HG02943 (cell line): ENCODE measurements around the gene HBE1.

Experiments
- ATAC-seq: cut with Tn5 transposase; IDR thresholded peaks from one replicate; pipeline ENCODE4 v1.9.1; 2021; ENCODE audit warnings: mild to moderate bottlenecking, low read depth, moderate library complexity; ENCODE audit not compliant: unreplicated experiment

HBE1 gene

GRCh38 chr11:5286351-5286750 lies 16.6 kb upstream of the HBE1 start:
- ATAC-seq, result no peak

- no peak for ATAC-seq
Measured at GRCh38 chr11:5285703-5286340, 16.1 kb upstream of the HBE1 start.

DNA sequence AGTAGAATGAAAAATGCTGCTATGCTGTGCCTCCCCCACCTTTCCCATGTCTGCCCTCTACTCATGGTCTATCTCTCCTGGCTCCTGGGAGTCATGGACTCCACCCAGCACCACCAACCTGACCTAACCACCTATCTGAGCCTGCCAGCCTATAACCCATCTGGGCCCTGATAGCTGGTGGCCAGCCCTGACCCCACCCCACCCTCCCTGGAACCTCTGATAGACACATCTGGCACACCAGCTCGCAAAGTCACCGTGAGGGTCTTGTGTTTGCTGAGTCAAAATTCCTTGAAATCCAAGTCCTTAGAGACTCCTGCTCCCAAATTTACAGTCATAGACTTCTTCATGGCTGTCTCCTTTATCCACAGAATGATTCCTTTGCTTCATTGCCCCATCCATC lies 14.9 kb upstream of the HBE1 start:
- ATAC-seq, result no peak

DNA sequence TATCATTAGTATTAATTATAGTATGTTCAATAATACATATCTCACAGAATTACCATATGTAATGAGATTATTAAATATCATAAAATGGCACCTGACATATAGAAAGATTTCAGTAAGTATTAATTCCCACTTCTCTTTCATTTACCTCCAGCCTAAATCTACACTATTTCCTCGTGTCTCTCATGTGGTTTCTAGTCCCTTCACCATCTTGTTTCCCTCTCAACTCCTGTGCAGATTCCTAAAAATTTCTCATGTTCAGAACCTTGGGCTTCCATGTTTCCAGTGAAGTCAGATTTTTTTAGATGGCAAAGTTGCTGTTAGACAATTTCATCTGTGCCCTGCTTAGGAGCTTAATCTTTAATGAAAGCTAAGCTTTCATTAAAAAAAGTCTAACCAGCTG lies 14.1 kb upstream of the HBE1 start:
- ATAC-seq, result no peak

GRCh38 chr11:5283086-5283485 lies 13.3 kb upstream of the HBE1 start:
- ATAC-seq, result no peak

GRCh38 chr11:5282628-5283027 lies 12.9 kb upstream of the HBE1 start:
- no peak for ATAC-seq

GRCh38 chr11:5281596-5281995 lies 11.9 kb upstream of the HBE1 start:
- ATAC-seq, result no peak

DNA sequence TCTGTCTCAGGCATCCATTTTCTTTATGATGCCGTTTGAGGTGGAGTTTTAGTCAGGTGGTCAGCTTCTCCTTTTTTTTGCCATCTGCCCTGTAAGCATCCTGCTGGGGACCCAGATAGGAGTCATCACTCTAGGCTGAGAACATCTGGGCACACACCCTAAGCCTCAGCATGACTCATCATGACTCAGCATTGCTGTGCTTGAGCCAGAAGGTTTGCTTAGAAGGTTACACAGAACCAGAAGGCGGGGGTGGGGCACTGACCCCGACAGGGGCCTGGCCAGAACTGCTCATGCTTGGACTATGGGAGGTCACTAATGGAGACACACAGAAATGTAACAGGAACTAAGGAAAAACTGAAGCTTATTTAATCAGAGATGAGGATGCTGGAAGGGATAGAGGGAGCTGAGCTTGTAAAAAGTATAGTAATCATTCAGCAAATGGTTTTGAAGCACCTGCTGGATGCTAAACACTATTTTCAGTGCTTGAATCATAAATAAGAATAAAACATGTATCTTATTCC lies 10.9 kb upstream of the HBE1 start:
- ATAC-seq, result peak; percentile 72

GRCh38 chr11:5279471-5280090 lies 9.8 kb upstream of the HBE1 start:
- ATAC-seq, result no peak

- no peak for ATAC-seq
Measured at GRCh38 chr11:5277807-5278382, 8.2 kb upstream of the HBE1 start.

DNA sequence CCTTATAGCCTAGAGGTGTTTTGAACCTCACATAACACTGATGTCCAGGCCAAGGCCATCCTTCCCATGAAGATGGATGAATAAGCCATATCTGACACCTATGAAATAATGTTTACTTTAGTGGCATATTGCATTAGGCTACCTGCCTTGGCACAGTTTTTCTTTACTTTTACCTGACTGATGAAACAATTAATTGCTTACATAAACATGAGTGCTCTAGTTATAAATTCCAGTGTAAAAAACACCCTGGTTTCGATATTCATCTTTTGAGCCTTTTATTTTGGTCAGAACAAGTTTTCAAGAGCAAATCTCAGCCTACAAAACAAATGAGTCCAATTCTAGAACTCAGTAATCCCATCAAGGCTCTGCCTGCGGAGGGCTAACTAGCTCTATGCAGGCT lies 7.0 kb upstream of the HBE1 start:
- ATAC-seq, result no peak

DNA sequence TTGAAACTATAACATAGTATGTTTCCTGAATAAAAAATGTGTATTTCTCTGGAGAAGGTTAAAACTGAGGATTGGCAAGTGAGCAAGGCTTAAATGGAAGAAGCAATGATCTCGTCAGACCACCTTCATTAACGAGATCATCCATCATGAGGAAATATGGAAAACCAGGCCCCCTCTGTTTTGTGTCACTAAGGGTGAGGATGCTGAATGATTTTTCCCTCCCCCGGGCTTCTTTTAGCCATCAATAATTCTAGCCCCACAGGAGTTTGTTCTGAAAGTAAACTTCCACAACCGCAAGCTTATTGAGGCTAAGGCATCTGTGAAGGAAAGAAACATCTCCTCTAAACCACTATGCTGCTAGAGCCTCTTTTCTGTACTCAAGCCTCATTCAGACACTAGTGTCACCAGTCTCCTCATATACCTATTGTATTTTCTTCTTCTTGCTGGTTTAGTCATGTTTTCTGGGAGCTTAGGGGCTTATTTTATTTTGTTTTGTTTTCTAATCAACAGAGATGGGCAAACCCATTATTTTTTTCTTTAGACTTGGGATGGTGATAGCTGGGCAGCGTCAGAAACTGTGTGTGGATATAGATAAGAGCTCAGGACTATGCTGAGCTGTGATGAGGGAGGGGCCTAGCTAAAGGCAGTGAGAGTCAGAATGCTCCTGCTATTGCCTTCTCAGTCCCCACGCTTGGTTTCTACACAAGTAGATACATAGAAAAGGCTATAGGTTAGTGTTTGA lies 5.8 kb upstream of the HBE1 start:
- ATAC-seq, result no peak

GRCh38 chr11:5274395-5274794 lies 4.7 kb upstream of the HBE1 start:
- no peak for ATAC-seq

- ATAC-seq, result no peak
Measured at GRCh38 chr11:5272395-5273017, 2.8 kb upstream of the HBE1 start.

DNA sequence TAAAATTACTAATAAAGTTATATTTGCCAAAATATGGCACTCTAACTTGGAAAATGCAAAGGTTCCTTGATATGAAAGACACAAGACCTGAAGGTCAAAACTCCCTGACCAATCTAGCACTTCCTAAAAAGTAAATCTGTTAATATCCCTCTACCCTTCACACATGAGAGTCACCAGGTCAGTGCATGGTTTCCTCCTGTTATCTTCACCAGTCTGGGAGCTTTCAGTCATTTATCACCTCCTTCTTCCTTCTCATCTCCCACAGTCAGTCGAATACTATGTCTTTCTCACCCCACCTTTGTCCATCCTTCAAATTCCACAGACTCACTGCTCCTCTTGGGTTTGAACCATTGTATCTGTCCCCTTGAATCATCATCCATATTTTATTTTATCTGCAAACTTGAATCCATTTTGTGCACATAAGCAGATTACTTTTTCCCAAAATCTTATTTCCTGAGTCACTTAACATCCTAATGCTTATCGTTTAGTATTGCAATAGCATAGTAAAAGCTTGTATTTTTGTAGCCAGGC lies 2.6 kb downstream of the HBE1 start:
- no peak for ATAC-seq

DNA sequence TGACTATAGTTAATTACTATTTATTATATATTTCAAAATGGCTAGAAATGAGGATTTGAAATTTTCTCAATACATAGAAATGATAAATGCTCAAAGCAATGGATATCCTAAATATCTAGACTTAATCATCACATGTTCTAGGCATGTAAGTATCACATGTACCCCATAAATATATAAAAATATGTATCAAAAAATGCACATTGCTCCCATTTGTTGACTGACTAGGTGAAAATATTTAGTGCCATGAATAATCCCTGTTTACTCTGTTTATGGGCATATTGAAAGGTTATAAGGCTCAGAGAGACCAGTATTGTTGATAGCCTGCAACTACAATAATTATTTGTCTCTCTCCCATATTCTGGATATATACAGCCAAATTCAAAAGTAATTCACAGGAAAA lies 3.1 kb downstream of the HBE1 start:
- no peak for ATAC-seq

- ATAC-seq, result no peak
Measured at GRCh38 chr11:5265832-5266231, 3.9 kb downstream of the HBE1 start.

- no peak for ATAC-seq
Measured at GRCh38 chr11:5258543-5259262, 11.0 kb downstream of the HBE1 start.

GRCh38 chr11:5257296-5257695 lies 12.4 kb downstream of the HBE1 start:
- no peak for ATAC-seq
